Mucosa of gallbladder (tissue), 1 donor: ENCODE measurements around the gene HSDL2. TPM values are rescaled to one million over a fixed set of nuclear protein-coding genes. Genes with fewer than 3 reads are reported as not detected.
"Not testable (repeated sequence)": the region's sequence is repeated elsewhere in the genome, so short reads cannot be mapped to it uniquely, and the experiment has no call there.

Experiments used
- DNase-seq: peaks from one replicate; pipeline ENCODE4 v3.0.0-alpha.2; 2020; ENCODE audit warnings: low spot score
- total RNA-seq: library from RNA; stranded (reverse); gene quantifications from one replicate; pipeline ENCODE4 v1.2.1, GENCODE V29; 2021
- donor health status: DM: no; HTN: no; CAD: no.

The HSDL2 gene
- total RNA-seq, 1 donor from 2014 or later, result 40.3 TPM

DNA sequence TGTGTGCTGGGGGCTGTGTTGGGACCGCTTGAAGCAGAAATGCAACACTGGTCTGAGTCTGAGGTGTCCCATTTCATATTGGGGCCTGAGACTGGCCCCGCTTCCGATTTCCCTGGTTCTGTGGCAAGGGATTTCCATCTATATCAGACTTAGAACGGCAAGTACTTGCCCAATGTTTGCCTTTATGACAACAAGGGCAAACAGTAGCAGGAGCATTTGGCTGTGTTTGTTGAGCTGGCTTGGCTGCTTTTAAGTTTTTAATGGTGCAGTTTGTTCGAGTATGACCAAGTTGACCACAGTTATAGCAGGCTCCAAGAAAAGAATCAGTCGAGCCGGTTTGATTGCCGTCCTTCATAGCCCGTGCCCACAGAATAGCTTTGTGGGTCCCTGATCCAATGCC, 17.0 kb downstream of the HSDL2 start:
- no peak for DNase-seq

DNA sequence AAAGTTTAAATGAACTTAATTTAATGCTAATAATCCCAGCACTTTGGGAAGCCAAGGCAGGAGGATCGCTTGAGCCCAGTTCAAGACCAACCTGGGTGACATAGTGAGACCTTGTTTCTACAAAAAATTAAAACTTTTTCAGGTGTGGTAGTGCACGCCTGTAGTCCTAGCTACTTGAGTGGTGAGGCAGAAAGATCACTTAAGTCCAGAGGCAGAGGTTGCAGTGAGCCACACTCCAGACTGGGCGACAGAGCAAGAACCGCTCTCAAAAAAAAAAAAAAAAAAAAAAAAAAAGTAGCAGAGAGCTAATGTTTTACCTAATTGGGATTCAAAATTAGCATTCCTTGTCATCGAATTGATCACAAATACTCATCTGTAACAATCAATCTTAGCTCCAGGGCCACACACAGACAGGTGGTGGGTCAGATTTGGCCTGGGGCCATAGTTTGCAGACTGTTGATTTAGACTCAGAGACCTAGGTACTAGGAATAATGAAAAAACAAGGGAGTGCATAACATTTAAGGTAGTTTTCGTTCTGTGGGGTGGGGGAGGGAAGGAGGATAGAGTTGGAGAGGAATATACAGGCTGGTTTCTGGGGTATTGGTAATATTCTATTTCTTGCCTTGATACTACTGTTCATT, 21.4 kb downstream of the HSDL2 start:
- no peak for DNase-seq

DNA sequence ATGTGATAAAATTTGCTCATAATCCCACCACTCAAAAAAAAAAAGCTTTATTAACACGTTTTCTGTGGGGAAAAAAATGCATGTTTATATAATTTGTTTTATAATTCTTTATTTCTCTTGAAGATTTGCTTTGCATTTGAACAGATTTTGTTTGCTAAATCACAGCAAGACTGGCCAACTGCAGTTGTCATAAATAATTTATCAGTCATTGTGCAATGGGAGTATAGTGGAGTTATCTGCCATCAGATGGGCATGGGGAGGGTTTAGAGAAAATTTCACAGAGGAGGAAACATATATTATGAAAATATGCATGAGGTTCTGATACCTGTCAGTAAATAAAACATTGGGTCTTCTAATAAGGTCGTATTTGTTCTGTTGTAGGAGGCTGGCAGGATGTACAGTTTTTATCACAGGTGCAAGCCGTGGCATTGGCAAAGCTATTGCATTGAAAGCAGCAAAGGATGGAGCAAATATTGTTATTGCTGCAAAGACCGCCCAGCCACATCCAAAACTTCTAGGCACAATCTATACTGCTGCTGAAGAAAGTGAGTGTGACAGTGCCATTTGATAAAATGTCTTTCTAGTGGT, 23.8 kb downstream of the HSDL2 start:
- no peak for DNase-seq

- DNase-seq, result no peak
Observed at GRCh38 chr9:112404508-112404932, 24.6 kb downstream of the HSDL2 start.

GRCh38 chr9:112408275-112408674, 28.4 kb downstream of the HSDL2 start:
- no peak for DNase-seq

DNA sequence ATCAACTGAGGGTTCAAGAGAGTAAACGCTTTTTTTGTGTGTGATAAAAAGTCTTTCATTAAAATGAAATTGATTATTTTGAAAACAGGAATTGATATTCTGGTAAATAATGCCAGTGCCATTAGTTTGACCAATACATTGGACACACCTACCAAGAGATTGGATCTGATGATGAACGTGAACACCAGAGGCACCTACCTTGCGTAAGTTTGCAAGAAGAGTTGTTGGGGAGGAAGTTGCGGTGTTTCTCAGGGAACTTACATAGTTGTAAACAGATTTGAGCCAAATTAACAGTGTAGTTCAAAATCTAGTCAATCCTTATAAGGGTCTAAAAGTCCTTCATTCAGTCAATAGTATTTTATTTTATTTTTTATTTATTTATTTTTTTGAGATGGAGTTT, 28.9 kb downstream of the HSDL2 start:
- DNase-seq, result no peak

DNA sequence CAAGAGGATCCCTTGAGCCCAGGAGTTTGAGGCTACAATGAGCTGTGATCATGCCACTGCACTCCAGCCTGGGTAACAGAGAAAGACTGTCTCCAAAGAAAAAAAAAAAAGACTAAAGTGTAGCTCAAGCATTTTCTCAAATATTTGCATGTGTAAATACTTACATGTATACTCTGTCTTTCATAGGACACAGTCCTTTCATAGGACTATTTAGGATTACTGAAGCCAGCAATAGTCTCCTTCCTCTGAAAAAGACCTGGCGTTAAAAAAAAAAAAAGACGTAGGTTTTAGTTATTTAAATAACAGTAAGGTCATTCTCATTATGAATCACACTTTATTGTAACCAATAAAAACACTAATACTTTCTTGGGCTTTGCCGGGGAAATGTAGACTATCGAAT, 29.9 kb downstream of the HSDL2 start:
- no peak for DNase-seq

- no peak for DNase-seq
Observed at GRCh38 chr9:112411626-112412027, 31.7 kb downstream of the HSDL2 start.

GRCh38 chr9:112413728-112414127, 33.8 kb downstream of the HSDL2 start:
- DNase-seq, result not testable (repeated sequence)

GRCh38 chr9:112420208-112420607, 40.3 kb downstream of the HSDL2 start:
- no peak for DNase-seq

- no peak for DNase-seq
Observed at GRCh38 chr9:112421771-112422222, 41.9 kb downstream of the HSDL2 start.

DNA sequence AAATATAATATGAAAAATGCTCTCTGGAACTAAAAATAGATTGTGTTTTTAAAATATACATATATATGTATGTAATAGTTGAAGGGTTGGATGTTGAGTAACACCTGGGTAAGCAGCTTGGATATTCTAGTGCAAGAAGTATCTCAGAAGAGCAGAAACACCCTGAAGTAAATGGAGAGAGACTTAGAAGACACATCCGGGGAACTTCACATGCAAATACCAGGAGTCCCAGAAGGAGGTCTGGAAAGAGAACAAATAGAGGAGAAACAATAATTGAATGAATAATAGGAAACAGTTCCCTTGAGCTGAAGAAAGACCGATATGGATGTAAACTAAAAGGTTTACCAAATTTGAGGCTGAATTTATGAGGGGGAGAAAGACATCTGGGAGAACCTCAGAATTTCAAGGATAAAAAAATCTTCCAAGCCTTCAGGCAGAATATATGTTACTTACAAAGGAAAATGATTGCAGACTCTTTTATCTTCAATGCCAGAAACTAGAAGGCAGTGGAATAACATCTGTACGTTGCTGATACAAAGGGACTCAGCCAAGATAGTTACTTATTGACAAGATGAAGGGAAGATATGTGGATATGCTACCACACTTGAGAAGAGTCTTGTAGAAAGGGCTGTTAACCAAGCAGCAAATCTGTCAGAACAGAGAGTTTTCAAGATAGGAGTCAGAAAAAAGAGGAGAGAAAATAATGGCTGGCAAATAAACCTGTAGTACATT, 42.7 kb downstream of the HSDL2 start:
- no peak for DNase-seq

GRCh38 chr9:112430006-112430522, 50.2 kb downstream of the HSDL2 start:
- DNase-seq, result no peak

- DNase-seq, result no peak
Observed at GRCh38 chr9:112433499-112434392, 53.8 kb downstream of the HSDL2 start.

GRCh38 chr9:112434487-112434886, 54.6 kb downstream of the HSDL2 start:
- no peak for DNase-seq

GRCh38 chr9:112437406-112437805, 57.5 kb downstream of the HSDL2 start:
- DNase-seq, result no peak

- DNase-seq, result no peak
Observed at GRCh38 chr9:112439171-112439570, 59.3 kb downstream of the HSDL2 start.

- no peak for DNase-seq
Observed at GRCh38 chr9:112439825-112440224, 59.9 kb downstream of the HSDL2 start.

DNA sequence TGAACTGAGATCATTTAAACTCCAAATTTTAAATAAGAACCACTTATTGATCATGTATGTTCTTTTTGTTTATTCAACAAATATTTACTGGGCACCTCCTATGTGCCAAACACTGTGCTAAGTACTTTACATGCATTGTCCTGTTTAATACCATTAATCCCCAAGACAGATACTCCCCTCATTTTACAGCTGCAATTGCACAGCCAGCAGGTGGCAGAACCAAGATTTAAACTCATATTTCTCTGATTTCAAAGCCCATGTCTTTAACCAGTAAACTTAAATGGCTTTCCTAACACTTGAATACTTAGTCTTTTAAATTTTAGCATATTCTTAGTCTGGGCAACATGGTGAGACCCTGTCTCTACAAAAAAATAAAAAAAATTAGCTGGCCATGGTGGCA, 63.3 kb downstream of the HSDL2 start:
- no peak for DNase-seq

DNA sequence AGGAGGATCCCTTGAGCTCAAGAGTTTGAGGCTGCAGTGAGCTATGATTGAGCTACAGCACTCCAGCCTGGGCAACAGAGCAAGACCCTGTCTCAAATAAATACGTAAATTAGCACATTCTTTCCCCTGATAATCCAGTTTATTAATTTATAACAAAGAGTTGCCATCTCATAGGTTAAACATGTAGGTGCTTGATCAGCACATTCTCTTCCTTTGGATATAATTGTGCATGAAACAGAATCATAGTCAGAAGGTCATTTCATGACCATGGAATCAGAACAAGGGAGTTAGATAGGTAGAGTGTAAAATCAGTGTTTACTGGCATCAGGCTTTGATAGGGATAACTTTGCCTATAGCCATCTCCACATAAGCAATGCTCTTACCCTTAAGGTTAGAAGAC, 63.7 kb downstream of the HSDL2 start:
- DNase-seq, result no peak

DNA sequence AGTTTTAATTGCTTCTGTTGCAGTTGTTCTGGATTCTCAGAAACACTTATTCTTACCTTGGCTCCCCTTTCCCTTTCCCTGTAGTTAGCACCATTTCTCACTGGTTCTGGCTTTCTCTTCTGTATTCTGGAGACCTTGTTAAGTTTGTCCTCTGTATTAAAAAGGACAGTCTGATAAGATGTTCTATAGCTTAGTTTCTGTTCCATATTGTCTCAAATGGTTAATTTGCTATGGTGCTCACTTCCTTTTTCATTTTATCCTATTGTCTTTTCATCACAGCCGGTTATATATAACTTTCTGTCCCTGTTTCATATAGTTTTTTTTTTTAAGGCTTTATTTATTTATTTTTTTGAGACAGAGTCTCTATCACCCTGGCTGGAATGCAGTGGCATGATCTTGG, 65.3 kb downstream of the HSDL2 start:
- DNase-seq, result no peak

DNA sequence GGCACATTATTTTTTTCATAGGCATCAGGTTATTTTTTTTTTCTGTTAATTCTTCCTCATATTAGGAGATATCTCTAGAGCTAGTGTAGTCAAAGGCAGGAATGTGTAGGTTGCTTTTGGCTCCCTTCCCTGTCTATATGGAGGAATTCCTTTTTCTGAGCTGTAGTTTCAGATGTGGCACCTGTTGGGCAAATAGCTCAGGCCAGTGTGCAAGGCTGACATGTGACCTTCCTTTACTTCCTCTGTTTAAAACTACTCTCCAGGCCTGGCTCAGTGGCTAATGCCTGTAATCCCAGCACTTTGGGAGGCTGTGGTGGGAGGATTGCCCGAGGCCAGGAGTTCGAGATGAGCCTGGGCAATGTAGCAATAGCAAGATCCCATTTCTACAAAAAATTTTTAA, 66.2 kb downstream of the HSDL2 start:
- no peak for DNase-seq
